Mesodermal cell (in vitro differentiated cells): Measurements from ENCODE around the gene ZC3H7A.

Source experiments
- H3K27ac ChIP-seq: 2 replicates; pipeline ENCODE4 v1.7.0; 2013; ENCODE audit warnings: mild to moderate bottlenecking, low read depth, low read length, moderate library complexity; ENCODE audit not compliant: severe bottlenecking
- H3K36me3 ChIP-seq: 2 replicates; pipeline ENCODE4 v1.7.1; 2013; ENCODE audit warnings: mild to moderate bottlenecking, low read length, moderate library complexity; ENCODE audit not compliant: control insufficient read depth, insufficient read depth
- H3K4me1 ChIP-seq: one replicate; pipeline ENCODE4 v1.7.1; 2013; ENCODE audit warnings: mild to moderate bottlenecking, low read length; ENCODE audit not compliant: insufficient read depth, control insufficient read depth, poor library complexity, severe bottlenecking
- H3K4me3 ChIP-seq: 2 replicates; pipeline ENCODE4 v1.7.0; 2013; ENCODE audit warnings: low read length, control low read depth, mild to moderate bottlenecking; ENCODE audit not compliant: insufficient read depth, poor library complexity, severe bottlenecking; ENCODE audit errors: extremely low read depth
- H3K9me3 ChIP-seq: 2 replicates; pipeline ENCODE4 v1.7.1; 2013; ENCODE audit warnings: mild to moderate bottlenecking, low read length, moderate library complexity; ENCODE audit not compliant: control insufficient read depth
- WGBS, 2 experiments: methylation state at CpG; one replicate each; pipeline ENCODE4 v1.1.5; 2013; ENCODE audit warnings: missing lambda C conversion rate in 2 of 2; ENCODE audit not compliant: insufficient coverage in 2 of 2; 5-methylcytosine and 5-hydroxymethylcytosine counted together

ZC3H7A gene

DNA sequence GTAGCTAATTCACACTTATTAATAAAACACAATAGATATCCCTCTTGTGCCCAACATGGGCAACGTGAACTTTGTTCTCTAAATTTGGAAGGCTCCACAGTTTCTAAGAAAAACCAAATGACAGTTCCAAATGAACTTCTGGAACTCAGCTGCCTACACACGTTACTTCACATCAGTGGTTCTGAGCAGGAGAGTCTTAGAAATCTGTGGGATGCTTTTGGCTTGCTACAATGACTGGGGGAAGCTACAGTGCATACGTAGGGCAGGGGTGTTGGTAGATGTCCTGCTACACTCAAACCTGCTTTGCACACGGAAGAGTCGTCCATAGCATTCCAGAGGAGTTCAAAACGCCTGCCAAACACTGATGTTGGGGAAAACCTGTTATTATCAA lies 62.4 kb downstream of the ZC3H7A start:
- H3K4me3 ChIP-seq = no peak overlapping the region
- H3K9me3 ChIP-seq = no peaks in the 10 kb centered on the region
- WGBS, 2 experiments = 94 to 100% methylated on average over 4 to 6 of the region's 6 CpGs
- no peak overlapping the region for H3K27ac ChIP-seq
- H3K4me1 ChIP-seq = no peaks in the 10 kb centered on the region
- peaks cover 90% of the 10 kb centered on the region for H3K36me3 ChIP-seq

- no peaks in the 10 kb centered on the region for H3K4me1 ChIP-seq
- H3K27ac ChIP-seq = no peak overlapping the region
- H3K36me3 ChIP-seq = peaks cover 91% of the 10 kb centered on the region
- no peaks in the 10 kb centered on the region for H3K9me3 ChIP-seq
- WGBS, 2 experiments = 83 to 100% methylated on average over 1 to 3 of the region's 3 CpGs
- H3K4me3 ChIP-seq = no peak overlapping the region
Observed at GRCh38 chr16:11734025-11734652, 62.9 kb downstream of the ZC3H7A start.

DNA sequence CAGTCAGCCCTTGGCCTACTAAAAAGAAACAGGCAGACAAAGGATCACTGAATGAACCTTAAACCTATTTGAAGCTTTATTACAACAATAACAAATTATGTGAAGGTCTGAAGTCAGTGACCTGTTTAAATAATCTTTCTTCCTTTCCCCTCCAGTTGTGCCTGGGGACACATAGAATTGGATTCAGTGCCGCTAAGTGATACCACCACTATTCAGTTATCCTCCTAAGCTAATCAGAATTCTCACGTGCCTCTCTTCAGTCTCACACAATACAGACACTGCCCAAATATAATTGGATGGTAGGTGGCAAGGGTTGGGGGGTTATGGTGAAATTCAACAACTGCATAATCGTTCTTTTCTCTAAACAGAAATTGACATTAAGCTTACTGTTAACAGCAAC lies 65.8 kb downstream of the ZC3H7A start:
- no peaks in the 10 kb centered on the region for H3K9me3 ChIP-seq
- peaks cover 87% of the 10 kb centered on the region for H3K36me3 ChIP-seq
- H3K27ac ChIP-seq = no peak overlapping the region
- no peaks in the 10 kb centered on the region for H3K4me1 ChIP-seq
- H3K4me3 ChIP-seq = no peak overlapping the region
- WGBS, 2 experiments = 100% methylated on average over 1 of the region's 3 CpGs; no CpG with 5 or more reads in 1 of the 2 experiments

DNA sequence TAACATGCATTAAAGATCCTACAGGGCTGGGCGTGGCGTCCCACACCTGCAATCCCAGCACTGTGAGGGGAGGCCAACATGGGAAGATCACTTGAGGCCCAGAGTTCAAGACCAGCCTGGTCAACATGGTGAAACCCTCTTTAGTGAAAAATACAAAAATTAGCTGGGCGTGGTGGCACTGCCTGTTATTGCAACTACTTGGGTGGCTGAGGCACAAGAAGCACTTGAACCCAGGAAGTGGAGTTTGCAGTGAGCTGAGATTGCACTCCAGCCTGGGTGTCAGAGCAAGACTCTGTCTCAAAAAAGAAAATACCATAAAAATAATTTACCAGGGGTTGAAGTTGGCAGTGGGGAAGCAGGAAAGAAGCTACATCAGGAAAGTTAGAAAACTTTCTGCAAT lies 67.3 kb downstream of the ZC3H7A start:
- 83 to 95% methylated on average over 2 to 3 of the region's 3 CpGs for WGBS, 2 experiments
- Histone ChIP-seq H3K27ac (no peak overlapping the region), H3K4me1 (no peaks in the 10 kb centered on the region), H3K4me3 (no peak overlapping the region), H3K9me3 (no peaks in the 10 kb centered on the region), H3K36me3 (peaks cover 87% of the 10 kb centered on the region)

GRCh38 chr16:11727796-11728543 lies 69.1 kb downstream of the ZC3H7A start:
- WGBS, 2 experiments = 78 to 100% methylated on average over 1 to 3 of the region's 4 CpGs
- peaks cover 87% of the 10 kb centered on the region for H3K36me3 ChIP-seq
- H3K9me3 ChIP-seq = no peaks in the 10 kb centered on the region
- H3K27ac ChIP-seq = no peak overlapping the region
- H3K4me1 ChIP-seq = no peaks in the 10 kb centered on the region
- no peak overlapping the region for H3K4me3 ChIP-seq

DNA sequence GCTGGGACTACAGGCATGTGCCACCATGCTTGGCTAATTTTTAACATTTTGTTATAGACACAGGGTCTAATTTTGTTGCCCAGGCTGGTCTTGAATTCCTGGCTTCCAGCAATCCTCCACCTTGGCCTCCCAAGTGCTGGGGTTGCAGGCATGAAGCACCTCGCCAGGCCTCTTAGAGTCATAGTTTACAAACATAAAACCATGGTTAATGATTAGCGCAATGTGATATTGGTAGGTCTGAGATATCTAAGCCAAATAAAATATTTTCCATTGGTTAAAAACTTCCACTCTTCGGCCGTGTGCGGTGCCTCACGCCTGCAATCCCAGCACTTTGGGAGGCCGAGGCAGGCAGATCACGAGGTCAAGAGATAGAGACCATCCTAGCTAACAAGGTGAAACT lies 71.0 kb downstream of the ZC3H7A start:
- H3K36me3 ChIP-seq = peaks cover 84% of the 10 kb centered on the region

DNA sequence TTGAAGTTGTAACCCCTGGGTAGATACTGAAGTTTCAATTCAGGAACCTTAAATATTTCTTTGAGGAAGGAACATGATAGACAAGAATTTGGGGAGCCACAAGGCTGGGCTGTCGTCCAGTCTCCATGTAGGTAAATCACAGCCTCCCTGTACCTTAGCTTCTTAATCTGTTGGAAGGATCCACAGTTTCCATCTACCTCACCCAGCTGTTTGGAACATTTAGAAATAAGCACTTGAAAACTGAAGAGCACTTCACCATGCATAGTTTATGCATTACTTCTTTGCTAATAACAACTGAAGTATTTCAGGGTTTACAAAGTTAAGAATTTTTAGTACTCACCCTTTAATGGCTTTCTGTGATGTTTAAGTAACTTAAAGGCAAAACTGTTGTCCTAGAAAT lies 71.6 kb downstream of the ZC3H7A start:
- no peaks in the 10 kb centered on the region for H3K9me3 ChIP-seq
- peaks cover 84% of the 10 kb centered on the region for H3K36me3 ChIP-seq
- 100% methylated on average over 1 of the region's 1 CpG; no CpG with 5 or more reads in 1 of the 2 experiments for WGBS, 2 experiments
- H3K4me1 ChIP-seq = no peaks in the 10 kb centered on the region
- no peak overlapping the region for H3K27ac ChIP-seq
- no peak overlapping the region for H3K4me3 ChIP-seq

More for the DNA sequence above, 71.0 kb downstream of the ZC3H7A start:
- H3K4me1 ChIP-seq = no peaks in the 10 kb centered on the region
- no peaks in the 10 kb centered on the region for H3K9me3 ChIP-seq
- 83 to 98% methylated on average over 6 of the region's 8 CpGs for WGBS, 2 experiments
- H3K27ac ChIP-seq = no peak overlapping the region
- no peak overlapping the region for H3K4me3 ChIP-seq

- WGBS, 2 experiments = 88 to 100% methylated on average over 1 to 3 of the region's 3 CpGs
- H3K9me3 ChIP-seq = no peaks in the 10 kb centered on the region
- H3K4me1 ChIP-seq = no peaks in the 10 kb centered on the region
- peaks cover 73% of the 10 kb centered on the region for H3K36me3 ChIP-seq
- H3K4me3 ChIP-seq = no peak overlapping the region
- no peak overlapping the region for H3K27ac ChIP-seq
Observed at GRCh38 chr16:11722468-11722808, 74.6 kb downstream of the ZC3H7A start.

- Histone ChIP-seq H3K4me1 (no peaks in the 10 kb centered on the region), H3K27ac (no peak overlapping the region), H3K9me3 (no peaks in the 10 kb centered on the region), H3K4me3 (no peak overlapping the region), H3K36me3 (peaks cover 73% of the 10 kb centered on the region)
- 92 to 94% methylated on average over 4 of the region's 4 CpGs for WGBS, 2 experiments
Observed at GRCh38 chr16:11721781-11722467, 75.1 kb downstream of the ZC3H7A start.

DNA sequence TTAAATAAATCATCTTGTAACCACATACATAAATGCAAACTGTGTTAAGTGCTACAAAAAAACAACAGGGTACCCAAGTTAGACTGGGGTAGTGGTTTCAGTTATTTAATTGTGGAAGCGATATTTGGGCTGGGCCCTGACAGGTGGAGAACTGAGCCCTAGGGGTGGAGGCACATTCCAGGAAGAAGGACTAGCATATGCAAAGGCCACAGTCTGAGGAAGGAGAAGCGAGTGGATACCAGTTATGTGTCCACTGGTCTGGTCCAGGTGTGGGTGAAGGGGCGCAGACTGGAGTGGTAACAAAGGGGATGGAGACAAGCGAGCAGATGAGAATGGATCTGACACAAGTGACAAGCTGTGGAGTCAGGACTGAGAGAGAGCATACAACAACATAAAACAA lies 77.3 kb downstream of the ZC3H7A start:
- H3K4me1 ChIP-seq = no peaks in the 10 kb centered on the region
- no peaks in the 10 kb centered on the region for H3K9me3 ChIP-seq
- 89 to 100% methylated on average over 3 of the region's 4 CpGs for WGBS, 2 experiments
- peaks cover 66% of the 10 kb centered on the region for H3K36me3 ChIP-seq
- no peak overlapping the region for H3K4me3 ChIP-seq
- no peak overlapping the region for H3K27ac ChIP-seq

DNA sequence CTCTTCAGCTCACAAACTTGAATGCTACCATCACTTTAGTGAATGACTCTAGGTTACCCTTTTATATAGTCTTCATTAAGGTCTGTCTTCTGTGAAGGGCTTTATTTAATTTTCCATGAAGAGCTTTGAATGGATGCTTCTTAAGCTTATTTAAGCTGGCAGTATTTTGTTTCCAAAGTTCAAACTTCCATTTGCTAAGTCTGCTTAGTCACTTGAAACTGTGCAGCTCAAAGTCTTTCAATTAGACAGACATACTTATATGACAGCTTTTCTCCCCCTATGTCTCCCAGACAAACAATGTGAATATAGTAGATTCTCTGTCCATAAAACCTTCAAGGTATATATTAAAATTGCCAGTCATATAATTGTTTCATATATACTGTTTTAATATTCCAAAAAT lies 77.9 kb downstream of the ZC3H7A start:
- H3K36me3 ChIP-seq = peaks cover 62% of the 10 kb centered on the region

More for the DNA sequence above, 77.9 kb downstream of the ZC3H7A start:
- H3K4me3 ChIP-seq = no peak overlapping the region
- H3K9me3 ChIP-seq = no peaks in the 10 kb centered on the region
- no peak overlapping the region for H3K27ac ChIP-seq
- H3K4me1 ChIP-seq = no peaks in the 10 kb centered on the region
